GM12878 (cell line): Measurements from ENCODE around the gene ADGRL4.

Source experiments
- EP300 ChIP-seq, 2 experiments: fragments of 150-350 bp in 1 of 2; IDR thresholded peaks; 2 replicates each; pipeline ENCODE4 v1.6.1; 2011 to 2012; ENCODE audit warnings: low read depth in 2 of 2, low read length in 2 of 2, borderline replicate concordance in 1 of 2, improper control_type of control experiment in 1 of 2, inconsistent platforms in 1 of 2; ENCODE audit not compliant: control insufficient read depth in 1 of 2
- FOS ChIP-seq: IDR thresholded peaks from 3 replicates; pipeline ENCODE4 v1.6.1; 2011; ENCODE audit warnings: borderline replicate concordance; ENCODE audit not compliant: insufficient read length; ENCODE audit errors: extremely low read depth
- GABPA ChIP-seq: IDR thresholded peaks from 2 replicates; pipeline ENCODE4 v1.6.1; 2014; ENCODE audit warnings: antibody characterized with exemption, low read depth, mild to moderate bottlenecking, inconsistent platforms
- KDM1A ChIP-seq: fragments of 200-600 bp; sonication (generic); IDR thresholded peaks from 2 replicates; pipeline ENCODE4 v1.6.1; 2016; ENCODE audit warnings: borderline replicate concordance
- NFIC ChIP-seq: IDR thresholded peaks from 2 replicates; pipeline ENCODE4 v1.6.1; 2012; ENCODE audit warnings: low read depth, mild to moderate bottlenecking, inconsistent platforms, low read length, moderate library complexity
- POLR2A ChIP-seq: IDR thresholded peaks from 2 replicates; pipeline ENCODE4 v1.6.1; 2011; ENCODE audit warnings: low read depth, mild to moderate bottlenecking, low read length
- RFX5 ChIP-seq: IDR thresholded peaks from 2 replicates; pipeline ENCODE4 v1.6.1; 2011; ENCODE audit warnings: low read depth, low read length, improper control_type of control experiment
- RUNX3 ChIP-seq: IDR thresholded peaks from 2 replicates; pipeline ENCODE4 v1.6.1; 2012; ENCODE audit warnings: low read length, inconsistent platforms
- SUZ12 ChIP-seq: fragments of 200-600 bp; sonication (generic); IDR thresholded peaks from one replicate; pipeline ENCODE4 v1.6.1; 2018; ENCODE audit warnings: antibody characterized with exemption, mild to moderate bottlenecking; ENCODE audit not compliant: unreplicated experiment
- TBL1XR1 ChIP-seq: IDR thresholded peaks from 2 replicates; pipeline ENCODE4 v1.6.1; 2012; ENCODE audit warnings: low read depth, low read length, improper control_type of control experiment
- TCF12 ChIP-seq: IDR thresholded peaks from 2 replicates; pipeline ENCODE4 v1.6.1; 2011; ENCODE audit warnings: low read depth, mild to moderate bottlenecking, low read length
- ZNF24 ChIP-seq: fragments of 450-650 bp; IDR thresholded peaks from 2 replicates; pipeline ENCODE4 v1.6.1; 2017; ENCODE audit warnings: antibody characterized with exemption, mild to moderate bottlenecking
- TF ChIP-seq, protein P1 (sequence below), 3 experiments: IDR thresholded peaks in 2 of 3; conservative IDR thresholded peaks in 1 of 3; 2 replicates each; pipeline ENCODE4 v1.5.1; 2011; ENCODE audit warnings: low read depth in 3 of 3, low read length in 3 of 3, mild to moderate bottlenecking in 3 of 3, control low read depth in 2 of 3, moderate library complexity in 2 of 3, inconsistent platforms in 1 of 3, mixed read lengths in 1 of 3; ENCODE audit not compliant: control insufficient read depth in 2 of 3, insufficient read depth in 1 of 3; ENCODE audit errors: extremely low read depth in 1 of 3
- TF ChIP-seq, protein P2 (sequence below): fragments of 450-650 bp; IDR thresholded peaks from 2 replicates; pipeline ENCODE4 v1.6.1; 2017; ENCODE audit warnings: mild to moderate bottlenecking

DNA sequence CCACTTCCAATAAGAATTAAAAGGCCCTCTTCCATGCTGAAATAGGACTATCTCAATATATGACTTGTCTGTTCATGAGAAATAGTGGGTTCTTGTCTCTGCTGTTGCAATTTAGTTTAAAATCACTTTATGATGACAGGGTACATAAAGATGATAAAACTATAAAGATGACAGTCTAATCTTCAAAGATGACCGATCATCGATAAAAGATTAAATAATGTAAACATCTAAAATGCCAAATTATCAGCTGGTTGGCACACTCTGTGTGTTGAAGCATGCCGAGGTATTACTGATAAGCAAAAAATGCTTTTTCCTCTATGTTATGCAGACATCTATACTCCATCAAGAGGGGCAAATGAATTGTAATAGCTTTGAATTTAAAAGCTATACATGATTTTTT lies 89.5 kb downstream of the ADGRL4 start:
- TF ChIP-seq SUZ12 (no peak), GABPA (no peak), EP300 (IDR thresholded peaks at IDR 0.05; ENCODE audit: borderline replicate concordance in 1 of 2, control insufficient read depth in 1 of 2, low read depth in 2 of 2, low read length in 2 of 2) (no peak), POLR2A (no peak), RUNX3 (no peak), ZNF24 (no peak), TBL1XR1 (no peak), RFX5 (no peak), NFIC (no peak), TCF12 (no peak), KDM1A (no peak), FOS (no peak)
- TF ChIP-seq, protein P1, sequence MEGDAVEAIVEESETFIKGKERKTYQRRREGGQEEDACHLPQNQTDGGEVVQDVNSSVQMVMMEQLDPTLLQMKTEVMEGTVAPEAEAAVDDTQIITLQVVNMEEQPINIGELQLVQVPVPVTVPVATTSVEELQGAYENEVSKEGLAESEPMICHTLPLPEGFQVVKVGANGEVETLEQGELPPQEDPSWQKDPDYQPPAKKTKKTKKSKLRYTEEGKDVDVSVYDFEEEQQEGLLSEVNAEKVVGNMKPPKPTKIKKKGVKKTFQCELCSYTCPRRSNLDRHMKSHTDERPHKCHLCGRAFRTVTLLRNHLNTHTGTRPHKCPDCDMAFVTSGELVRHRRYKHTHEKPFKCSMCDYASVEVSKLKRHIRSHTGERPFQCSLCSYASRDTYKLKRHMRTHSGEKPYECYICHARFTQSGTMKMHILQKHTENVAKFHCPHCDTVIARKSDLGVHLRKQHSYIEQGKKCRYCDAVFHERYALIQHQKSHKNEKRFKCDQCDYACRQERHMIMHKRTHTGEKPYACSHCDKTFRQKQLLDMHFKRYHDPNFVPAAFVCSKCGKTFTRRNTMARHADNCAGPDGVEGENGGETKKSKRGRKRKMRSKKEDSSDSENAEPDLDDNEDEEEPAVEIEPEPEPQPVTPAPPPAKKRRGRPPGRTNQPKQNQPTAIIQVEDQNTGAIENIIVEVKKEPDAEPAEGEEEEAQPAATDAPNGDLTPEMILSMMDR (IDR thresholded peaks at IDR 0.05 in 2 of 3, conservative IDR thresholded peaks at IDR 0.05 in 1 of 3; ENCODE audit: control insufficient read depth in 2 of 3, extremely low read depth in 1 of 3, insufficient read depth in 1 of 3, low read depth in 3 of 3, low read length in 3 of 3): no peak
- TF ChIP-seq, protein P2, sequence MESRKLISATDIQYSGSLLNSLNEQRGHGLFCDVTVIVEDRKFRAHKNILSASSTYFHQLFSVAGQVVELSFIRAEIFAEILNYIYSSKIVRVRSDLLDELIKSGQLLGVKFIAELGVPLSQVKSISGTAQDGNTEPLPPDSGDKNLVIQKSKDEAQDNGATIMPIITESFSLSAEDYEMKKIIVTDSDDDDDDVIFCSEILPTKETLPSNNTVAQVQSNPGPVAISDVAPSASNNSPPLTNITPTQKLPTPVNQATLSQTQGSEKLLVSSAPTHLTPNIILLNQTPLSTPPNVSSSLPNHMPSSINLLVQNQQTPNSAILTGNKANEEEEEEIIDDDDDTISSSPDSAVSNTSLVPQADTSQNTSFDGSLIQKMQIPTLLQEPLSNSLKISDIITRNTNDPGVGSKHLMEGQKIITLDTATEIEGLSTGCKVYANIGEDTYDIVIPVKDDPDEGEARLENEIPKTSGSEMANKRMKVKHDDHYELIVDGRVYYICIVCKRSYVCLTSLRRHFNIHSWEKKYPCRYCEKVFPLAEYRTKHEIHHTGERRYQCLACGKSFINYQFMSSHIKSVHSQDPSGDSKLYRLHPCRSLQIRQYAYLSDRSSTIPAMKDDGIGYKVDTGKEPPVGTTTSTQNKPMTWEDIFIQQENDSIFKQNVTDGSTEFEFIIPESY: no peak
